Endothelial cell of umbilical vein (primary cell): ENCODE data around the gene MAEA.

ENCODE experiments used
- EZH2 ChIP-seq: IDR thresholded peaks from 2 replicates; pipeline ENCODE4 v1.6.1; 2012; ENCODE audit warnings: borderline replicate concordance, low read depth, mild to moderate bottlenecking, moderate library complexity, low read length, inconsistent platforms; ENCODE audit not compliant: severe bottlenecking
- JUN ChIP-seq: IDR thresholded peaks from 2 replicates; pipeline ENCODE4 v1.6.1; 2011; ENCODE audit warnings: borderline replicate concordance, low read depth; ENCODE audit not compliant: insufficient read length, insufficient read depth
- MYC ChIP-seq: IDR thresholded peaks from one replicate; pipeline ENCODE4 v1.6.1; 2011; ENCODE audit warnings: mild to moderate bottlenecking, low read depth, low read length
- POLR2A ChIP-seq: IDR thresholded peaks from 2 replicates; pipeline ENCODE4 v1.6.1; 2012; ENCODE audit warnings: low read depth, mild to moderate bottlenecking, control low read depth, low read length
- TF ChIP-seq, protein P1 (sequence below), 2 donors: IDR thresholded peaks; 1 replicate in 1 of 2; 2 replicates in 1 of 2; pipeline ENCODE4 v1.5.1; 2011; ENCODE audit warnings: low read length in 2 of 2, mild to moderate bottlenecking in 2 of 2, moderate library complexity in 2 of 2, control low read depth in 1 of 2, inconsistent platforms in 1 of 2, low read depth in 1 of 2; ENCODE audit not compliant: insufficient read depth in 1 of 2; ENCODE audit errors: extremely low read depth in 1 of 2

- TF ChIP-seq, protein P1, sequence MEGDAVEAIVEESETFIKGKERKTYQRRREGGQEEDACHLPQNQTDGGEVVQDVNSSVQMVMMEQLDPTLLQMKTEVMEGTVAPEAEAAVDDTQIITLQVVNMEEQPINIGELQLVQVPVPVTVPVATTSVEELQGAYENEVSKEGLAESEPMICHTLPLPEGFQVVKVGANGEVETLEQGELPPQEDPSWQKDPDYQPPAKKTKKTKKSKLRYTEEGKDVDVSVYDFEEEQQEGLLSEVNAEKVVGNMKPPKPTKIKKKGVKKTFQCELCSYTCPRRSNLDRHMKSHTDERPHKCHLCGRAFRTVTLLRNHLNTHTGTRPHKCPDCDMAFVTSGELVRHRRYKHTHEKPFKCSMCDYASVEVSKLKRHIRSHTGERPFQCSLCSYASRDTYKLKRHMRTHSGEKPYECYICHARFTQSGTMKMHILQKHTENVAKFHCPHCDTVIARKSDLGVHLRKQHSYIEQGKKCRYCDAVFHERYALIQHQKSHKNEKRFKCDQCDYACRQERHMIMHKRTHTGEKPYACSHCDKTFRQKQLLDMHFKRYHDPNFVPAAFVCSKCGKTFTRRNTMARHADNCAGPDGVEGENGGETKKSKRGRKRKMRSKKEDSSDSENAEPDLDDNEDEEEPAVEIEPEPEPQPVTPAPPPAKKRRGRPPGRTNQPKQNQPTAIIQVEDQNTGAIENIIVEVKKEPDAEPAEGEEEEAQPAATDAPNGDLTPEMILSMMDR (IDR thresholded peaks at IDR 0.05; ENCODE audit: extremely low read depth in 1 of 2, insufficient read depth in 1 of 2, low read depth in 1 of 2, low read length in 2 of 2): no peak
- no peak for TF ChIP-seq EZH2
- TF ChIP-seq MYC: no peak
- no peak for TF ChIP-seq POLR2A
- no peak for TF ChIP-seq JUN
Observed at GRCh38 chr4:1291091-1291490, 1.4 kb downstream of the MAEA start.
